DOHH2 (cell line): ENCODE measurements around the gene KPNB1.

Experiments
- EZH2phosphoT487 ChIP-seq: fragments of 200-600 bp; sonication (generic); IDR thresholded peaks from 2 replicates; pipeline ENCODE4 v1.6.1; 2017; ENCODE audit warnings: borderline replicate concordance, mild to moderate bottlenecking, antibody characterized with exemption, low read length, moderate library complexity, mixed read lengths
- TF ChIP-seq, protein P1 (sequence below): fragments of 200-600 bp; sonication (generic); IDR thresholded peaks from one replicate; pipeline ENCODE4 v1.5.1; 2014; ENCODE audit warnings: antibody characterized with exemption, mild to moderate bottlenecking, low read depth, low read length; ENCODE audit not compliant: poor library complexity, severe bottlenecking

DNA sequence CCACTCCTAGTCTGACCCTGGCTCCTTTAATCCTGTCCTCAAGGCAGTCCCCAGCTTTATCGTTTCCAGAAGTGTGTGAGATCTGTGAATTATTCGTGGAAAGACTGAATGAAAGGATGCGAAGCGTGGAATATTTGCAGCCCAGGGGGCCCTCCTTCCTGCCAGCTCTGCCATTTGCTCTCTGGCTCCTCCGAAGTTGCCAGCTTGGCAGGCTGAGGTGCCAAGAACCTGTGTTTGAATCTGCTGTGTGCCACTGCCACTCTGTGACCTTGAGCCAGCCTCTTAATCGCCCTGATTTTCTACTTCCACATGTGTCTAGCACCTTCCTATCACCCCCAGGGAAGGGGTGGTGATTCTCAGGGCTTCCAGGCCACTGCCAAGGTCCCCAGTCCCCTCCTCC is 55.0 kb downstream of the KPNB1 start:
- TF ChIP-seq, protein P1, sequence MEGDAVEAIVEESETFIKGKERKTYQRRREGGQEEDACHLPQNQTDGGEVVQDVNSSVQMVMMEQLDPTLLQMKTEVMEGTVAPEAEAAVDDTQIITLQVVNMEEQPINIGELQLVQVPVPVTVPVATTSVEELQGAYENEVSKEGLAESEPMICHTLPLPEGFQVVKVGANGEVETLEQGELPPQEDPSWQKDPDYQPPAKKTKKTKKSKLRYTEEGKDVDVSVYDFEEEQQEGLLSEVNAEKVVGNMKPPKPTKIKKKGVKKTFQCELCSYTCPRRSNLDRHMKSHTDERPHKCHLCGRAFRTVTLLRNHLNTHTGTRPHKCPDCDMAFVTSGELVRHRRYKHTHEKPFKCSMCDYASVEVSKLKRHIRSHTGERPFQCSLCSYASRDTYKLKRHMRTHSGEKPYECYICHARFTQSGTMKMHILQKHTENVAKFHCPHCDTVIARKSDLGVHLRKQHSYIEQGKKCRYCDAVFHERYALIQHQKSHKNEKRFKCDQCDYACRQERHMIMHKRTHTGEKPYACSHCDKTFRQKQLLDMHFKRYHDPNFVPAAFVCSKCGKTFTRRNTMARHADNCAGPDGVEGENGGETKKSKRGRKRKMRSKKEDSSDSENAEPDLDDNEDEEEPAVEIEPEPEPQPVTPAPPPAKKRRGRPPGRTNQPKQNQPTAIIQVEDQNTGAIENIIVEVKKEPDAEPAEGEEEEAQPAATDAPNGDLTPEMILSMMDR, result no peak
- no peak for TF ChIP-seq EZH2phosphoT487
